Stimulated activated CD8-positive, alpha-beta memory T cell treated with anti-CD3 and anti-CD28 coated beads, Interleukin-12 subunit alpha, Interleukin-12 subunit beta, amount 100 ng/mL, for 24 hours (primary cell): ENCODE results near the gene NHEJ1.

ENCODE experiments used
- DNase-seq: peaks from one replicate; pipeline ENCODE4 v3.0.0-alpha.2; 2020; ENCODE audit errors: extremely low read depth

NHEJ1 gene

GRCh38 chr2:219123356-219124135 lies 37.1 kb downstream of the NHEJ1 start:
- DNase-seq, result no peak

- no peak for DNase-seq
These were observed 38.2 kb downstream of the NHEJ1 start for GRCh38 chr2:219122202-219122980.

GRCh38 chr2:219120082-219120481 lies 40.5 kb downstream of the NHEJ1 start:
- no peak for DNase-seq

- DNase-seq, result peak; percentile 19
These were observed 41.1 kb downstream of the NHEJ1 start for GRCh38 chr2:219119422-219120043.

GRCh38 chr2:219118504-219118903 lies 42.1 kb downstream of the NHEJ1 start:
- DNase-seq, result no peak

GRCh38 chr2:219116776-219117646 lies 43.6 kb downstream of the NHEJ1 start:
- DNase-seq, result no peak

- DNase-seq, result no peak
These were observed 47.8 kb downstream of the NHEJ1 start for GRCh38 chr2:219112651-219113338.

- DNase-seq, result no peak
These were observed 48.6 kb downstream of the NHEJ1 start for GRCh38 chr2:219112062-219112406.

- no peak for DNase-seq
These were observed 49.1 kb downstream of the NHEJ1 start for GRCh38 chr2:219111375-219112061.

- DNase-seq, result no peak
These were observed 51.1 kb downstream of the NHEJ1 start for GRCh38 chr2:219109471-219109870.

- DNase-seq, result no peak
These were observed 52.9 kb downstream of the NHEJ1 start for GRCh38 chr2:219107758-219108157.

- no peak for DNase-seq
These were observed 54.4 kb downstream of the NHEJ1 start for GRCh38 chr2:219106251-219106650.

- no peak for DNase-seq
These were observed 56.2 kb downstream of the NHEJ1 start for GRCh38 chr2:219104107-219105035.

- no peak for DNase-seq
These were observed 61.3 kb downstream of the NHEJ1 start for GRCh38 chr2:219099329-219099728.

GRCh38 chr2:219095406-219095935 lies 65.1 kb downstream of the NHEJ1 start:
- no peak for DNase-seq

GRCh38 chr2:219094171-219094570 lies 66.4 kb downstream of the NHEJ1 start:
- no peak for DNase-seq

- DNase-seq, result no peak
These were observed 69.9 kb downstream of the NHEJ1 start for GRCh38 chr2:219090436-219091299.

GRCh38 chr2:219089330-219089729 lies 71.3 kb downstream of the NHEJ1 start:
- DNase-seq, result no peak
